GM19397 (cell line): ENCODE measurements around the gene DOHH.
"Not testable (repeated sequence)": the region's sequence is repeated elsewhere in the genome, so short reads cannot be mapped to it uniquely, and the experiment has no call there.

Experiments used
- ATAC-seq: cut with Tn5 transposase; IDR thresholded peaks from one replicate; pipeline ENCODE4 v1.9.1; 2021; ENCODE audit warnings: mild to moderate bottlenecking, moderate library complexity; ENCODE audit not compliant: unreplicated experiment

The DOHH gene

DNA sequence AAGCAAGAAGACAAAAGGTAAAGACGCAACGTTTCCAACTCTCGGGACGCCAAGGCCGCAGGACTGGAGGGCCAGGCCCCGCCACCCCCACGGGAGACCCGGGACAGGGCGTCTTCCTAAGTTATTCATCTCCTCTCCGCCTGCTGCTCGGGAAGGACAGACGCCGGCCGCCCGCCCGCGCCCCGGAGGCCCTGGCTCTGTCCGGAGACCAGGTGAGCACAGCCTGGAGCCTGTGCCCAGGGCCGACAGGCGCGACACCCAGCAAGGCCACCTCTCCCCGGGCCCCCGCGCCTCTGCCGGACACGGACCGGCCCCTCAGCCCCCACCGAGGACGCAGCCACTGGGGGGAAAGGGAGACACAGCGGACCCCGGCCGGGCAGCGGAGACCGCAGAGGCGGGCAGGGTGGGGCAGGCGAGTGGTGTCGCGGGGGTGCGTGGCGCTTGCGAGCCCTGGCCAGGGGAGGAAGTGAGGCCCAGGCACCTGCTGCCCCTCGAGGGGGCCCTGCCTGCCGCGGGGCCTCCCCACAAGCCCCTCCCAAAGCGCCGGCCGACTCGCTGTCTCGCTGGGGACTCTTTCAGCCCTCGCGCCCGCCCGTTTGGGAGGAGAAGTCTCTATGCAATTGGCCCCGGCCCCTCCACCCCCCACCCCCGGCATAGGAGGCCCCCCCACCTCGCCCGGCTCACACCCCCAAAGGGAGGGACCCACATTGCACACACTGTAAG is 37.3 kb downstream of the DOHH start:
- no peak for ATAC-seq

DNA sequence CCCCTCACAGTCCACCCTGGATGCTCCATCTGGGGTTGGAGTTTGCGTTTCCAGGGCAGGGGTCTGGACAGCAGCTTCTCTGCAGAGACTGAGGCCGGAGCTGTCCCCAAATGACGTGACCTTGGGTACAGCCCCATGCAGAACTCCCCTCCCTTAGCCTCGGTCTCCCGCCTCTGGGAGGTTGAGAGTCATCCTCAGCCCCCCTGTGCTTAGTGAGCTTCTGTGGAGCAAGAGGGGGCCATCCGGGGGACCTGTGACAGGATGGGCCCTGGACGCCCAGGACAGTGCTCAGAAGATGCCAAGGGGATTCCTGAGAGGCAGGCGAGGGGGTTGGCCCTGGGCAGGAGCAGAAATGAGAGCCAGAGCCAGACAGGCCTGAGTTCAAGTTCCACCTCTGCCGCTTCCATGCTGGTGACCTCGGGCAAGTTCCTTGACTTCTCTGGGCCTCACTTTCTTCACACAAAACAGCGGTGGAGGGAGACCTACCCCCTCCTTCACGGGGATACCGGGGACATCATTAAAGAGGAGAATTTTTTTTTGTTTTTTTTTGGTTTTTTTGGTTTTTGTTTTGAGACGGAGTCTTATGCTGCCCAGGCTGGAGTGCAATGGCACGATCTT is 40.4 kb downstream of the DOHH start:
- ATAC-seq = no peak

DNA sequence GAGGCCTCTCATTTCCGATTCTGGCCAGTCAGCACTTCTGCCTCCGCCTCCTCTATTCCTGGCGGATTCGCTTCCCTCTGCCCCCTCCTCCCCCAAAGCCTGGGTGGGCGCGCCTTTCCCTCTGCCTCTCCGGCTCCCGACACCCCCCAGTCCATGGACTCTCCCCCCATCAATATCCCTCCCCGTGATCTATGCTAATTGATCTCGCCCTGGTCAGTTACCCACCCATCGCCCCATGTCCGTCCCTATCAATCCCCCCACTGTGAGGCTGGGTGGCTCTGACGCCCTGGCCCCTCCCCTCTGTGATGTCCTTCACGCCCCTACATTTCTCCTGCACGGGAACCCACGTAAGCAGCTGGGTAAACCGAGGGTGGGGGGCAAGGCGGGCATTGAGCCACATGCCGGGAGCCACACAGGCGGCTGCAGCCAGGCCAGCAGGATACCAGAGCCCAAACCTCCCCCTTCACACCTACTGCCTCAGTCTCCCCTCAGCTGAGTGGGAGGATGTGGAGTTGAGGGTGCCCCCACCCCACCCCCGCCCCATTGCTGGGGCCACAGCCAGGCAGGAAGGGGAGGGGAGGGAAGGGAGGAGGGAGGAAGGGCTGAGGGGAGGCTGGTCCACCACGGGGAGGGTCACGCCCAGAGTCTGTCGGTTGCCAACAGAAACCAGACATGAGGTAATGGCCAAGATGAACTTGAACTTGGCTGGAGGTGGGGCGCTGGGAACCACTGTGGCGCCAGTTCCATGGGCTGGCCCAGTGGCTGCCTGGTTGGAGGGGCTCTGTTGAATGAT is 41.2 kb downstream of the DOHH start:
- no peak for ATAC-seq

GRCh38 chr19:3458229-3459088 is 42.0 kb downstream of the DOHH start:
- ATAC-seq = no peak

GRCh38 chr19:3457528-3458228 is 42.8 kb downstream of the DOHH start:
- ATAC-seq = no peak

- ATAC-seq = no peak
Measured at GRCh38 chr19:3456925-3457527, 43.4 kb downstream of the DOHH start.

- no peak for ATAC-seq
Measured at GRCh38 chr19:3455960-3456601, 44.4 kb downstream of the DOHH start.

GRCh38 chr19:3455393-3455955 is 45.0 kb downstream of the DOHH start:
- no peak for ATAC-seq

DNA sequence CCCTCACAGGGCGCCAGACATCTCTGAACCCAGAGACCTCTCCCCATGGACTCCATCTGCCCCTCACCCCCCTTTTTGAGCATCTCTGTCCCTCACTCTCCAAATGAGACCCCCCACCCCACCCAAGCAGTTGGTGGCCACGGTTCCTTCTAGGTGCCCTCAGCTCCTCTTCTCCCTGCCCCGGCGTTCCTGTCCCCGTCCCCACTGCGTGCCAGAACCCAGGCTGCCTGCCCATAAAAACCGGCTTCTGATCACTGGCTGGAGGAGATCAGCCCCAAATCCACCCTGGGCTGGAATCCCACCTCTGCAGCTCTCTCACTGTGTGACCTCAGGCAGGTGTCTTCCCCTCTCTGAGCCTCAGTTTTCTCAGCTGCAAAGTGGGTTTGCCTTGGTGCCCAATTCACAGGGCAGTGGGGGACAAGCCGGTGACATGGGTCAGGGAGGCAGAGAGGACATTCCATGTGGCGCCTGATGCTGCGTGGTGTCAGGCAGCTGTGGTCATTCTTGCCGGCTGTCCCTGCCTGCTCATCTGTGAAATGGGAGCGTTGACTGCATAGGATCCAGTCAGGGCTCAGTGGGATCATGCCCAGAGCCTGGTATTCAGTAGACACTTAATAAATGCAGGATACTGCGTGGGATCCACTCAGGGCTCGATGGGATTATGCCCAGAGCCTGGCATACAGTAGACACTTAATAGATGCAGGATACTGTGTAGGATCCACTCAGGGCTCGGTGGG is 45.6 kb downstream of the DOHH start:
- ATAC-seq = no peak

GRCh38 chr19:3453840-3454239 is 46.6 kb downstream of the DOHH start:
- no peak for ATAC-seq

- not testable (repeated sequence) for ATAC-seq
Measured at GRCh38 chr19:3452942-3453214, 47.6 kb downstream of the DOHH start.

DNA sequence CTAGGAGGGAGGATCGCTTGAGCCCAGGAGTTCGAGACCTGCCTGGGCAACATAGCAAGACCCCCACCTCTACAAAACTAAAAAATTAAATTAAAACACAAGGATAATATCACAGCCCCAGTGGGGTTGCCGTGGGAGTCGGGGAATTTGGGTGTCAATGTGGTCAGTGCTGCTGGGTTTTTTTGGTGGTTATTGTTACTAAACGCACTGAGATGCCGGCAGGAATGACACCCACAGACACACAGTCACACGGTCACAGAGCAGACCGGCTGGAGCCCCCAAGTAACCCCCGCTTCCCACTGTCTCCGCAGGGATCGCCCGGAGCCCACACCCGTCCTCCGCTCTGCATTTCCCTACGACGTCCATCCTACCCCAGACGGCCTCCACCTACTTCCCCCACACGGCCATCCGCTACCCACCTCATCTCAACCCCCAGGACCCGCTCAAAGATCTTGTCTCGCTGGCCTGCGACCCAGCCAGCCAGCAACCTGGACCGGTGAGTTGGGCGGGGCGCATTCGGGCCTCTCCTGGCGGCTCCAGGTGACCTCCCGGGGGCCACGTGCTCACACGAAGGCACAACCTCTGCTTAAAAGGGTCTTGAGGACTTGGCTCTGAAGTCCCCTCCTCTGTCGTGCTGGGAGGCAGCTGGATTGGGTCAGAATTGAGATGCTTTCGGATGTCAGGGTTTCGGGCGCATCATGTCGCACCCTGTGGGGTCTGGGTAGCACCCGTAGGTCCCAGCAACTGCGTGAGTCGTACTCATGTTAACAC is 48.1 kb downstream of the DOHH start:
- no peak for ATAC-seq

DNA sequence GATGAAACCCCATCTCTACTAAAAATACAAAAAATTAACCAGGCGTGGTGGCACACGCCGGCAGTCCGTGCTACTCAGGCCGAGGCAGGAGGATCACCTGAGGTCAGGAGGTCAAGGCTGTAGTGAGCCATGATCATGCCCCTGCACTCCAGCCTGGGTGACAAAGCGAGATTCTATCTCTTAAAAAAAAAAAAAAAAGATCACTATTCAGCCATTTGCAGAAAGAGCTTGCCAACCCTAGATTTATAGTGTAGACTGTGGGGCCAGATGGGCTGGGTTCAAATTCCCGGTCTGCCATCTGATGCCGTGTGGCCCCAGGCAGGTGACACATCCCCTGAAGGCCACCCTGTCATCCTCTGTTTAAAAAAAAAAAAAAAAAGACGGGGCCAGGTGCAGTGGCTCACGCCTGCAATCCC is 49.0 kb downstream of the DOHH start:
- no peak for ATAC-seq

GRCh38 chr19:3450796-3451411 is 49.6 kb downstream of the DOHH start:
- no peak for ATAC-seq

DNA sequence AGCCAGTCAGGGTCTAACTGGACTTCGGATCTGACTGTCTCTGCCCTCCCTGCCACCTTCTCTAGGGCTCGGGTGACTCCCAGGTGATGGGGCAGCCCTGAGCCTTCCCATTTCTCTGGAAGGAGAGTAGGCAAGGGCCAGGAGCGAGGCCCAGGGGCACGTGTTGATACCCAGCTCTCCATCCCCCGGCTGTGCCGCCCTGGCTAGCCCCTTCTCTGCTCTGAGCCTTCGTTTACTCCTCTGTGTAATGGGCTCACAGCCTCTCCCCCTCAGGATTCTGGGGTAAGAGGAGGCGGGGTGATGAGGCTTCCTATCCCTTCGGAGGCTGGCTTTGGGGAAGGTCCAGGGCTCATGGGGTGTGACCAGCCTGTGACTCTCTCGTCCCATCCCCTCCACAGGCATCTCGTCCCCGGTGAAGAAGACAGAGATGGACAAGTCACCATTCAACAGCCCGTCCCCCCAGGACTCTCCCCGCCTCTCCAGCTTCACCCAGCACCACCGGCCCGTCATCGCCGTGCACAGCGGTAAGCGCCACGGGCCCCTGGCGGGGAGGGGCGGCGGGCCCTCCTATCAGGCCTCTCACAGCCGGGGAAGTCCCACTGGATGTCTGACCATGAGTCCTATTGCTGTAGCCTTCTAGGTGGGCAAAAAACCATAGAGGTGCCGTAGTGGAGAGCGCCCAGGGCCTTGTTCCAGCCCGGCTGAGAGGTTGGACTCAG is 51.7 kb downstream of the DOHH start:
- ATAC-seq = no peak

DNA sequence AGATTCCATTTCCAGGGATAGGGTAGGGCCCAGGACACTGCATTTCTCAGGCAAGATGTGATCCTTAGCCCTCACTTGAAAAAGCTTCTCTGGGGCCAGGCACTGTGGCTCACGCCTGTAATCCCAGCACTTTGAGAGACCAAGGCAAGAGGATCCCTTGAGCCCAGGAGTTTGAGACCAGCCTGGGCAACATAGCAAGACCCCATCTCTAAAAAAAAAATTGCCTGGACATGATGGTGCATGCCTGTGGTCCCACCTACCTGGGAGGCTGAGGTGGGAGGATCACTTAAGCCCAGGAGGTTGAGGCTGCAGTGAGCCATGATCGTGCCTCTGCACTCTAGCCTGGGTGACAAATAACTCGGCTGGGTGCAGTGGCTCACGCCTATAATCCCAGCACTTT is 53.8 kb downstream of the DOHH start:
- not testable (repeated sequence) for ATAC-seq

DNA sequence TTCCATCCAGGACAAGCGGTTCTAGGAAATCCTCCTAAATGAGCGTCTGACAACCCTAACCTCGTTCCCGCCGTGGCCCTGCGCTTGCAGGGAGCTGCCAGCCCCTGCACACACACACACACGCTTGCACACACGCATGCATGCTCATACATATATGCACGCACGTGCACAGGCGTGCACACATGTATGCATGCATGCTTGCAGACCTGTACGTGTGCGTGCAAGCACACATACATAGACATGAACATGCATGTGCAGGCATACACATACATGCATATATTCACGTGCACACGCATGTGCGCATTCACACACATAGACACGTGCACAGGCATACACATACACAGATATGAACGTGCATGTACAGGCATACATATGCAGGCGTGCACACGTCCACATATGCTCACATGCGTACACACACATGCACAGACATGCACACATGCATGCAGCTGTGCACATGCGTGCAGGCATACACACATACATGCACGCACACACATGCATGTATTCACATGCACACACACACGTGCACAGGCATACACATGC is 55.7 kb downstream of the DOHH start:
- ATAC-seq = no peak
